HEK293 (cell line): Measurements from ENCODE around the gene P2RX6.

ENCODE experiments used
- CTCF ChIA-PET: fragments of 350-600 bp; formaldehyde crosslinking; extraction: SDS; loops from one replicate; lab custom pipeline; 2021; ENCODE audit warnings: antibody characterized with exemption; lab: Yijun Ruan, JAX
- POLR2A ChIA-PET: fragments of 300-600 bp; formaldehyde crosslinking; extraction: SDS; loops from one replicate; lab custom pipeline; 2020; ENCODE audit warnings: antibody characterized with exemption, inconsistent platforms; lab: Yijun Ruan, JAX
- H3K27ac ChIP-seq: fragments of 200-500 bp; sonication (Bioruptor generic); 2 replicates; pipeline ENCODE4 v1.5.1; 2014; ENCODE audit warnings: low read depth, low read length, control low read depth, inconsistent platforms; ENCODE audit errors: extremely low read depth
- H3K36me3 ChIP-seq, 2 experiments: fragments of 200-500 bp in 1 of 2; sonication (Bioruptor generic) in 1 of 2; 1 replicate in 1 of 2; 2 replicates in 1 of 2; pipeline ENCODE4 v1.5.1; 2014 to 2017; ENCODE audit warnings: inconsistent platforms in 2 of 2, low read length in 2 of 2; ENCODE audit not compliant: control insufficient read depth in 2 of 2, insufficient read depth in 1 of 2
- H3K4me1 ChIP-seq: fragments of 200-500 bp; sonication (Bioruptor generic); 2 replicates; pipeline ENCODE4 v1.5.1; 2014; ENCODE audit warnings: mild to moderate bottlenecking, low read length, inconsistent platforms; ENCODE audit not compliant: control insufficient read depth, insufficient read depth
- H3K4me3 ChIP-seq: 2 replicates; pipeline ENCODE4 v1.5.1; 2011; ENCODE audit warnings: low read depth, mild to moderate bottlenecking, control low read depth, low read length, moderate library complexity
- H3K9me3 ChIP-seq: fragments of 200-500 bp; sonication (Bioruptor generic); 2 replicates; pipeline ENCODE4 v1.5.1; 2014; ENCODE audit warnings: low read depth, low read length, inconsistent platforms; ENCODE audit not compliant: control insufficient read depth, insufficient read depth
- SCRT1 ChIP-seq: fragments of 450-650 bp; formaldehyde crosslinking; IDR thresholded peaks from 2 replicates; pipeline ENCODE4 v1.5.1; 2016; ENCODE audit warnings: missing biosample characterization, missing genetic modification characterization, borderline replicate concordance
- SCRT2 ChIP-seq: fragments of 450-650 bp; formaldehyde crosslinking; IDR thresholded peaks from 2 replicates; pipeline ENCODE4 v1.5.1; 2016; ENCODE audit warnings: missing biosample characterization, missing genetic modification characterization
- ZIC2 ChIP-seq: fragments of 450-650 bp; formaldehyde crosslinking; IDR thresholded peaks from 2 replicates; pipeline ENCODE4 v1.5.1; 2016; ENCODE audit warnings: missing biosample characterization, missing genetic modification characterization
- ZNF184 ChIP-seq: fragments of 450-650 bp; IDR thresholded peaks from 2 replicates; pipeline ENCODE4 v1.5.1; 2018; ENCODE audit warnings: missing biosample characterization, mild to moderate bottlenecking, missing genetic modification characterization
- ZNF202 ChIP-seq: fragments of 450-650 bp; formaldehyde crosslinking; IDR thresholded peaks from 2 replicates; pipeline ENCODE4 v1.5.1; 2016; ENCODE audit warnings: missing biosample characterization, missing genetic modification characterization, borderline replicate concordance
- TF ChIP-seq, protein P1 (sequence below): fragments of 450-650 bp; formaldehyde crosslinking; IDR thresholded peaks from 2 replicates; pipeline ENCODE4 v1.5.1; 2016; ENCODE audit warnings: missing biosample characterization, missing genetic modification characterization
- TF ChIP-seq, protein P2 (sequence below): fragments of 450-650 bp; formaldehyde crosslinking; IDR thresholded peaks from 2 replicates; pipeline ENCODE4 v1.5.1; 2017; ENCODE audit warnings: missing biosample characterization, mild to moderate bottlenecking, missing genetic modification characterization, moderate library complexity
- TF ChIP-seq, protein P3 (sequence below): fragments of 450-650 bp; IDR thresholded peaks from 2 replicates; pipeline ENCODE4 v1.5.1; 2018; ENCODE audit warnings: missing biosample characterization, mild to moderate bottlenecking, missing genetic modification characterization
- TF ChIP-seq, protein P4 (sequence below): fragments of 450-650 bp; formaldehyde crosslinking; IDR thresholded peaks from 2 replicates; pipeline ENCODE4 v1.5.1; 2016; ENCODE audit warnings: missing biosample characterization, missing genetic modification characterization

The P2RX6 gene

DNA sequence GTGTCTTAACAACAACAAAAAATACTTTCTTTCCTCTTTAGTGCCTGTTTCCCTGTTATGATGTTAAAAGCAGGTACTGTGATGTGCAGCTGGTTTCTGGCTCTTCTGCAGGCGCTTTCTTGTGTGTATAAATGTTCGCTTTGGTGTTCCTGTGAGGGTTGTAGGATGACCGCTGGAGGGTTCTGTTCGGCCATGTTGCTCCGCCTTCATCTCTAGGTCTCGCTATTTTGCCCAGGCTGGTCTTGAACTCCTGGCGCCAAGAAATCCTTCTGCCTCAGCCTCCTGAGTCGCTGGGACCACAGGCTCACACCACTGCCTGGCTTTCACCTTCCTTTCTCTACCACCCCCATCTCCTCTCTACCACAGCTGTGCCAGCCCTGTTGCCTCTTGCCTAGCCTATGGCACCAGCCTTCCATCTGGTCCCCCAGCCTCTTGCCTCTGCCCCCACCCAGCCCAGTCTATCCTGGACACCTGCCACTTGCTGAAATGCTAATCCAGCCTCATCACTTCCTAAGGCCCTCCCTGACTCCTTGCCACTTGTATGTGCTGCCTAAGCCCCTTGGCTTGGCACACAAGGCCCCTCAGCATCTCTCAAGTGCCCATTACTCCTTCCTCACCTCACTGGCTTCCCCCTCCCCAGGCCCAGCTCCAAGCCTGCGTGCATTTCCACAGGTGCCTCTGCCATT, 36.3 kb downstream of the P2RX6 start:
- Histone ChIP-seq H3K4me1 (no peaks in the 10 kb centered on the region), H3K9me3 (no peaks in the 10 kb centered on the region), H3K36me3 (no peaks in the 10 kb centered on the region), H3K27ac (no peak overlapping the region), H3K4me3 (no peak overlapping the region)
- ChIA-PET CTCF (no interaction called here), POLR2A (no interaction called here)
- TF ChIP-seq SCRT2 (tag by site-specific recombination) = peak; percentile 76
- TF ChIP-seq, protein P1, sequence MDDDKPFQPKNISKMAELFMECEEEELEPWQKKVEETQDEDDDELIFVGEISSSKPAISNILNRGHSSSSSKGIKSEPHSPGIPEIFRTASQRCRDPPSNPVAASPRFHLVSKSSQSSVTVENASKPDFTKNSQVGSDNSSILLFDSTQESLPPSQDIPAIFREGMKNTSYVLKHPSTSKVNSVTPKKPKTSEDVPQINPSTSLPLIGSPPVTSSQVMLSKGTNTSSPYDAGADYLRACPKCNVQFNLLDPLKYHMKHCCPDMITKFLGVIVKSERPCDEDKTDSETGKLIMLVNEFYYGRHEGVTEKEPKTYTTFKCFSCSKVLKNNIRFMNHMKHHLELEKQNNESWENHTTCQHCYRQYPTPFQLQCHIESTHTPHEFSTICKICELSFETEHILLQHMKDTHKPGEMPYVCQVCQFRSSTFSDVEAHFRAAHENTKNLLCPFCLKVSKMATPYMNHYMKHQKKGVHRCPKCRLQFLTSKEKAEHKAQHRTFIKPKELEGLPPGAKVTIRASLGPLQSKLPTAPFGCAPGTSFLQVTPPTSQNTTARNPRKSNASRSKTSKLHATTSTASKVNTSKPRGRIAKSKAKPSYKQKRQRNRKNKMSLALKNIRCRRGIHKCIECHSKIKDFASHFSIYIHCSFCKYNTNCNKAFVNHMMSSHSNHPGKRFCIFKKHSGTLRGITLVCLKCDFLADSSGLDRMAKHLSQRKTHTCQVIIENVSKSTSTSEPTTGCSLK (tag by site-specific recombination) = no peak
- TF ChIP-seq SCRT1 (tag by site-specific recombination) = peak; percentile 46; the same call in 1 of the 2 replicates
- TF ChIP-seq, protein P2, sequence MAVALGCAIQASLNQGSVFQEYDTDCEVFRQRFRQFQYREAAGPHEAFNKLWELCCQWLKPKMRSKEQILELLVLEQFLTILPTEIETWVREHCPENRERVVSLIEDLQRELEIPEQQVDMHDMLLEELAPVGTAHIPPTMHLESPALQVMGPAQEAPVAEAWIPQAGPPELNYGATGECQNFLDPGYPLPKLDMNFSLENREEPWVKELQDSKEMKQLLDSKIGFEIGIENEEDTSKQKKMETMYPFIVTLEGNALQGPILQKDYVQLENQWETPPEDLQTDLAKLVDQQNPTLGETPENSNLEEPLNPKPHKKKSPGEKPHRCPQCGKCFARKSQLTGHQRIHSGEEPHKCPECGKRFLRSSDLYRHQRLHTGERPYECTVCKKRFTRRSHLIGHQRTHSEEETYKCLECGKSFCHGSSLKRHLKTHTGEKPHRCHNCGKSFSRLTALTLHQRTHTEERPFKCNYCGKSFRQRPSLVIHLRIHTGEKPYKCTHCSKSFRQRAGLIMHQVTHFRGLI = no peak

DNA sequence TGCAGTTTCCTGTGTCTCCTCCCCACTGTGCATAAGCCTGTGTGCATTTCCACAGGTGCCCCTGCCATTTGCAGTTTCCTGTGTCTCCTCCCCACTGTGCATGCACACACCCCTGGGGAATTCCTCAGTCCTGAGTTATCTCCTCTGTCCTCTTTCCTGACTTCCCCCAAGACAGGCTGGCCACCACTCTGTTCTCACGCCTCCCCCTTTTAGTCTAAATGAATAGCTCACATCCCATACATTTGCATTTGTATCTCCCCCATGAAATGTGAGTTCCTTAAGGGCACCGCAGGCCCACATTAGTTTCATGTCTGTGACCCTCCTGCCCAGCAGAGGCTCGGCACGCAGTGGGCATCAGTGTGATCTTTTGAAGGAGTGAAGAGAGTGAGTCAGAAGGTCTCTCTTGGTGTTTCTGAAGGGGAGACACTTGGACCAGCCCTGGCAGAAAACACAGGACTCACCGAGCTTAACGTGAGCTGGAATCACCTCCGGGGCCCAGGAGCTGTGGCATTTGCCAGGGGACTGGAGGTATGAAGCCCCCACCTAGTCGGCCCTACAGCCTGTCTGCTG, 37.0 kb downstream of the P2RX6 start:
- ChIA-PET POLR2A (no interaction called here), CTCF (no interaction called here)
- no peaks in the 10 kb centered on the region for H3K36me3 ChIP-seq
- H3K4me3 ChIP-seq = no peak overlapping the region
- H3K27ac ChIP-seq = no peak overlapping the region
- TF ChIP-seq ZNF184 (tag by site-specific recombination) (no peak), ZIC2 (tag by site-specific recombination) (peak; percentile 39; the same call in 1 of the 2 replicates)
- H3K9me3 ChIP-seq = no peaks in the 10 kb centered on the region
- no peaks in the 10 kb centered on the region for H3K4me1 ChIP-seq

DNA sequence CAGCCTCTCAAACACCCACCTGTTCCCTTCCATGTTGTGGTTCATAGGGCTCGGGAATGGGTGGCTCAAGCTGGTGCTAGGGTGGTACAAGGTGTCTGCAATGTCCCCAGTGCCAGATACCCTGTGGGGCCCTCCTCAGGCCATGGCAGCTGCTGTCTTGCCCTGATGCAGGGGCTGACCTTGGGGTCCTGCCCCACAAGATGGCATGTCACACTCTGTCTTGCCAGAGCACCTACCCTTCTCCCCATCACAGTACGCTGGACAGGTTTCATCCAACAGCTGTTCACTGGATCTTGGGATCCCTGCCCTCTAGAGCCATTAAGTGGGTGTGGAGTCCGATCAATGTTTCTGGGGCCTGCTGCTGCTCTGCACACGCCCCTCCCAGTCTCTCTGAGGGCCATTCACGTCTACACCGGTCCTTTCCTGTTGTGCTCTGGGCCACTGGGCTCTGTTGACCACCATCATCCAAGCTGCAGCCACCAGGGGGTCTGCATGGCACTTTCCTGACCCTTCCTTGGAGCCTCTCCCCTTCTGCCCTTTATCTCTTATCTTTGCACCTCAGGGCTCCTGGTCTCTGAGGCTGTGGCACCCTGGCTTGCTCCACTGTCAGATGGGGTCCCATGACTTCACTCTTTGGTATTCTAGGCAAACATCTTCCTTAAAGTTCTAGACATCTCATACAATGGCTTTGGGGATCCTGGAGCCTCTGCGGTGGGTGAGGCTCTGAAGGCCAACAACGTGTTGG, 37.9 kb downstream of the P2RX6 start:
- no peaks in the 10 kb centered on the region for H3K36me3 ChIP-seq
- TF ChIP-seq, protein P3, sequence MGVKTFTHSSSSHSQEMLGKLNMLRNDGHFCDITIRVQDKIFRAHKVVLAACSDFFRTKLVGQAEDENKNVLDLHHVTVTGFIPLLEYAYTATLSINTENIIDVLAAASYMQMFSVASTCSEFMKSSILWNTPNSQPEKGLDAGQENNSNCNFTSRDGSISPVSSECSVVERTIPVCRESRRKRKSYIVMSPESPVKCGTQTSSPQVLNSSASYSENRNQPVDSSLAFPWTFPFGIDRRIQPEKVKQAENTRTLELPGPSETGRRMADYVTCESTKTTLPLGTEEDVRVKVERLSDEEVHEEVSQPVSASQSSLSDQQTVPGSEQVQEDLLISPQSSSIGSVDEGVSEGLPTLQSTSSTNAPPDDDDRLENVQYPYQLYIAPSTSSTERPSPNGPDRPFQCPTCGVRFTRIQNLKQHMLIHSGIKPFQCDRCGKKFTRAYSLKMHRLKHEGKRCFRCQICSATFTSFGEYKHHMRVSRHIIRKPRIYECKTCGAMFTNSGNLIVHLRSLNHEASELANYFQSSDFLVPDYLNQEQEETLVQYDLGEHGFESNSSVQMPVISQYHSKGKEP (tag by site-specific recombination) = no peak
- TF ChIP-seq, protein P4, sequence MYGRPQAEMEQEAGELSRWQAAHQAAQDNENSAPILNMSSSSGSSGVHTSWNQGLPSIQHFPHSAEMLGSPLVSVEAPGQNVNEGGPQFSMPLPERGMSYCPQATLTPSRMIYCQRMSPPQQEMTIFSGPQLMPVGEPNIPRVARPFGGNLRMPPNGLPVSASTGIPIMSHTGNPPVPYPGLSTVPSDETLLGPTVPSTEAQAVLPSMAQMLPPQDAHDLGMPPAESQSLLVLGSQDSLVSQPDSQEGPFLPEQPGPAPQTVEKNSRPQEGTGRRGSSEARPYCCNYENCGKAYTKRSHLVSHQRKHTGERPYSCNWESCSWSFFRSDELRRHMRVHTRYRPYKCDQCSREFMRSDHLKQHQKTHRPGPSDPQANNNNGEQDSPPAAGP (tag by site-specific recombination) = no peak
- no peak for TF ChIP-seq ZNF202 (tag by site-specific recombination)
- TF ChIP-seq, all 188 proteins: peak for 0
- POLR2A ChIA-PET = no interaction called here
- CTCF ChIA-PET = interaction anchor here (0.9 kb wide), 1 partner anchor 50 kb away, joined by 4 read pairs; no protein-coding TSS in a partner anchor
- no peaks in the 10 kb centered on the region for H3K4me1 ChIP-seq
- no peak overlapping the region for H3K4me3 ChIP-seq
- H3K27ac ChIP-seq = no peak overlapping the region
- no peaks in the 10 kb centered on the region for H3K9me3 ChIP-seq
